IMR-90 (cell line): ENCODE measurements around the gene BLNK. TPM values are rescaled to one million over a fixed set of nuclear protein-coding genes. Genes with fewer than 3 reads are reported as not detected.

Experiments used
- ATAC-seq: fragments of 200-7000 bp; cut with Tn5 transposase; 2 replicates; pipeline ENCODE4 v1.9.1; 2020; ENCODE audit warnings: low read depth, mild to moderate bottlenecking, moderate library complexity
- BruUV-seq: library from RNA; stranded (reverse); fragments of 400-500 nt; replicated peaks from 2 replicates; lab custom pipeline; 2021; lab: Mats Ljungman, UMichigan
- CTCF ChIA-PET: fragments of 300-600 bp; formaldehyde crosslinking; extraction: SDS; loops from one replicate; lab custom pipeline; 2021; ENCODE audit warnings: antibody characterized with exemption; lab: Yijun Ruan, JAX
- POLR2A ChIA-PET: fragments of 300-600 bp; sonication (Branson Sonifier 250); formaldehyde crosslinking; loops from one replicate; lab custom pipeline; 2022; ENCODE audit warnings: antibody characterized with exemption; ENCODE audit not compliant: unreplicated experiment; lab: Charles Lee
- DNase-seq: peaks from one replicate; pipeline ENCODE4 v3.0.0; 2013
- H2AFZ ChIP-seq: replicated peaks from 2 replicates; pipeline ENCODE3; 2013; ENCODE audit warnings: low read length, mild to moderate bottlenecking; ENCODE audit not compliant: poor library complexity
- H2AK5ac ChIP-seq: 2 replicates; pipeline ENCODE4 v1.6.1; 2013; ENCODE audit warnings: low read depth, low read length, inconsistent platforms
- H2AK9ac ChIP-seq: replicated peaks from 2 replicates; pipeline ENCODE3; 2013; ENCODE audit warnings: mild to moderate bottlenecking, low read depth, low read length, moderate library complexity; ENCODE audit not compliant: poor library complexity
- H2BK120ac ChIP-seq: 2 replicates; pipeline ENCODE4 v1.6.1; 2013; ENCODE audit warnings: low read depth, low read length, inconsistent platforms
- H2BK15ac ChIP-seq: 3 replicates; pipeline ENCODE4 v1.6.1; 2013; ENCODE audit warnings: low read depth, low read length, inconsistent platforms
- H2BK20ac ChIP-seq: 2 replicates; pipeline ENCODE4 v1.6.1; 2013; ENCODE audit warnings: low read depth, mild to moderate bottlenecking, inconsistent platforms, low read length, moderate library complexity
- H2BK5ac ChIP-seq: 2 replicates; pipeline ENCODE4 v1.6.1; 2013; ENCODE audit warnings: mild to moderate bottlenecking, low read depth, low read length, inconsistent platforms; ENCODE audit not compliant: poor library complexity, severe bottlenecking
- H3K14ac ChIP-seq: replicated peaks from 2 replicates; pipeline ENCODE4 v1.6.1; 2013; ENCODE audit warnings: low read depth, low read length, inconsistent platforms
- H3K18ac ChIP-seq: 2 replicates; pipeline ENCODE4 v1.6.1; 2013; ENCODE audit warnings: low read depth, low read length, control low read depth
- H3K23ac ChIP-seq: 2 replicates; pipeline ENCODE4 v1.6.1; 2013; ENCODE audit warnings: low read depth, low read length, inconsistent platforms
- H3K27ac ChIP-seq: 2 replicates; pipeline ENCODE4 v1.5.1; 2013; ENCODE audit warnings: mild to moderate bottlenecking, control low read depth, low read length; ENCODE audit not compliant: insufficient read depth
- H3K27me3 ChIP-seq: 2 replicates; pipeline ENCODE4 v1.6.1; 2013; ENCODE audit warnings: low read length; ENCODE audit not compliant: control insufficient read depth, insufficient read depth
- H3K36me3 ChIP-seq: 2 replicates; pipeline ENCODE4 v1.6.1; 2013; ENCODE audit warnings: low read length, mixed read lengths; ENCODE audit not compliant: control insufficient read depth, insufficient read depth
- H3K4ac ChIP-seq: 2 replicates; pipeline ENCODE4 v1.6.1; 2013; ENCODE audit warnings: low read depth, low read length, inconsistent platforms
- H3K4me1 ChIP-seq: 2 replicates; pipeline ENCODE4 v1.6.1; 2013; ENCODE audit warnings: low read length, mixed read lengths; ENCODE audit not compliant: control insufficient read depth, insufficient read depth
- H3K4me2 ChIP-seq: 2 replicates; pipeline ENCODE4 v1.6.1; 2013; ENCODE audit warnings: low read depth, mild to moderate bottlenecking, control low read depth, low read length, moderate library complexity
- H3K4me3 ChIP-seq: 2 replicates; pipeline ENCODE4 v1.5.1; 2013; ENCODE audit warnings: low read depth, mild to moderate bottlenecking, control low read depth, low read length, moderate library complexity; ENCODE audit not compliant: insufficient read depth
- H3K56ac ChIP-seq: 2 replicates; pipeline ENCODE4 v1.6.1; 2013; ENCODE audit warnings: low read length, inconsistent platforms; ENCODE audit not compliant: insufficient read depth; ENCODE audit errors: extremely low read depth
- H3K79me1 ChIP-seq, 2 experiments: 2 replicates each; pipeline ENCODE4 v1.6.1; 2013; ENCODE audit warnings: low read length in 2 of 2, inconsistent platforms in 1 of 2, low read depth in 1 of 2
- H3K9ac ChIP-seq: 2 replicates; pipeline ENCODE4 v1.6.1; 2013; ENCODE audit warnings: low read depth, low read length, control low read depth
- H3K9me1 ChIP-seq: 2 replicates; pipeline ENCODE4 v1.6.1; 2013; ENCODE audit warnings: low read length, inconsistent platforms; ENCODE audit not compliant: insufficient read depth
- H3K9me3 ChIP-seq: 2 replicates; pipeline ENCODE4 v1.6.1; 2013; ENCODE audit warnings: low read length; ENCODE audit not compliant: control insufficient read depth, insufficient read depth
- H4K20me1 ChIP-seq: 2 replicates; pipeline ENCODE4 v1.6.1; 2013; ENCODE audit warnings: low read length, inconsistent platforms; ENCODE audit not compliant: insufficient read depth
- H4K5ac ChIP-seq: 2 replicates; pipeline ENCODE4 v1.6.1; 2013; ENCODE audit warnings: mild to moderate bottlenecking, low read depth, low read length, control low read depth
- H4K8ac ChIP-seq, 2 experiments: 2 replicates each; pipeline ENCODE4 v1.6.1; 2013; ENCODE audit warnings: low read depth in 2 of 2, low read length in 2 of 2, control low read depth in 1 of 2, inconsistent platforms in 1 of 2
- H4K91ac ChIP-seq: 2 replicates; pipeline ENCODE4 v1.6.1; 2013; ENCODE audit warnings: low read depth, low read length, inconsistent platforms; ENCODE audit not compliant: insufficient read depth
- BHLHE40 ChIP-seq: fragments of 150-350 bp; IDR thresholded peaks from 2 replicates; pipeline ENCODE4 v1.6.1; 2016; ENCODE audit warnings: mild to moderate bottlenecking, low read depth, low read length
- CEBPB ChIP-seq: IDR thresholded peaks from 2 replicates; pipeline ENCODE4 v1.6.1; 2012; ENCODE audit warnings: low read depth, low read length, improper control_type of control experiment
- CHD1 ChIP-seq: IDR thresholded peaks from 2 replicates; pipeline ENCODE4 v1.6.1; 2012; ENCODE audit warnings: low read depth, low read length, improper control_type of control experiment
- FOS ChIP-seq: fragments of 150-350 bp; IDR thresholded peaks from 2 replicates; pipeline ENCODE4 v1.6.1; 2016; ENCODE audit warnings: low read depth, low read length
- MAFK ChIP-seq: IDR thresholded peaks from 2 replicates; pipeline ENCODE4 v1.6.1; 2012; ENCODE audit warnings: low read depth, low read length, improper control_type of control experiment
- MAZ ChIP-seq: IDR thresholded peaks from 2 replicates; pipeline ENCODE4 v1.6.1; 2012; ENCODE audit warnings: low read depth, mild to moderate bottlenecking, low read length, improper control_type of control experiment, moderate library complexity, borderline replicate concordance
- MXI1 ChIP-seq: IDR thresholded peaks from 2 replicates; pipeline ENCODE4 v1.6.1; 2012; ENCODE audit warnings: low read depth, mild to moderate bottlenecking, low read length, moderate library complexity, borderline replicate concordance
- NFE2L2 ChIP-seq: fragments of 150-350 bp; IDR thresholded peaks from 2 replicates; pipeline ENCODE4 v1.6.1; 2016; ENCODE audit warnings: low read depth, mild to moderate bottlenecking, low read length
- POLR2A ChIP-seq: IDR thresholded peaks from 2 replicates; pipeline ENCODE4 v1.6.1; 2012; ENCODE audit warnings: mild to moderate bottlenecking, low read depth, low read length
- RAD21 ChIP-seq: IDR thresholded peaks from 2 replicates; pipeline ENCODE4 v1.6.1; 2012; ENCODE audit warnings: low read length, improper control_type of control experiment
- RCOR1 ChIP-seq: IDR thresholded peaks from 2 replicates; pipeline ENCODE4 v1.6.1; 2012; ENCODE audit warnings: mild to moderate bottlenecking, low read length, improper control_type of control experiment; ENCODE audit not compliant: insufficient replicate concordance
- RFX5 ChIP-seq: IDR thresholded peaks from 2 replicates; pipeline ENCODE4 v1.8.0; 2012; ENCODE audit warnings: low read depth, mild to moderate bottlenecking, low read length, moderate library complexity
- SMC3 ChIP-seq: fragments of 150-350 bp; IDR thresholded peaks from 2 replicates; pipeline ENCODE4 v1.6.1; 2016; ENCODE audit warnings: low read depth, mild to moderate bottlenecking, antibody characterized with exemption, low read length, moderate library complexity
- WGBS, 2 experiments: methylation state at CpG; one replicate each; pipeline versions ENCODE4 v1.1.5 to v1.1.7; 2013; ENCODE audit warnings: missing lambda C conversion rate in 2 of 2; ENCODE audit not compliant: insufficient read length in 1 of 2; ENCODE audit errors: extremely low coverage in 2 of 2; 5-methylcytosine and 5-hydroxymethylcytosine counted together
- dilution Hi-C: fragments of 300-500 bp; cut with HindIII; formaldehyde crosslinking; loops from one replicate; pipeline ENCODE4 v1.14.3; 2018; ENCODE audit warnings: low sequenced_read_pairs; ENCODE audit not compliant: unreplicated experiment
- in situ Hi-C: fragments of 300-500 bp; cut with MboI; formaldehyde crosslinking; loops from 3 replicates; pipeline ENCODE4 v1.14.3; 2019; ENCODE audit warnings: low sequenced_read_pairs, inconsistent platforms, mixed read lengths
- intact Hi-C: fragments of 100-400 bp; cut with micrococcal nuclease; formaldehyde crosslinking; loops from 2 replicates; pipeline ENCODE4 v1.10.0; 2022
- polyA plus RNA-seq, 3 experiments: library from polyadenylated mRNA; depleted of rRNA; stranded (reverse); fragments of >200 nt; gene quantifications; 2 replicates each; pipeline ENCODE4 v1.2.3, GENCODE V29; 2012; ENCODE audit warnings: low replicate concordance in 1 of 3
- total RNA-seq: library from RNA; depleted of rRNA; stranded (reverse); fragments of >200 nt; gene quantifications from 2 replicates; pipeline ENCODE4 v1.2.3, GENCODE V29; 2012
- TF ChIP-seq, protein P1 (sequence below): fragments of 150-350 bp; IDR thresholded peaks from 2 replicates; pipeline ENCODE4 v1.6.1; 2017; ENCODE audit warnings: mild to moderate bottlenecking, antibody characterized with exemption, low read length, low read depth
- TF ChIP-seq, protein P2 (sequence below): conservative IDR thresholded peaks from 2 replicates; pipeline ENCODE4 v1.5.1; 2012; ENCODE audit warnings: mild to moderate bottlenecking, low read depth, low read length, improper control_type of control experiment
- TF ChIP-seq, protein P3 (sequence below): fragments of 150-350 bp; IDR thresholded peaks from 2 replicates; pipeline ENCODE4 v1.6.1; 2016; ENCODE audit warnings: low read depth, mild to moderate bottlenecking, low read length, moderate library complexity, borderline replicate concordance

BLNK gene
- total and polyA plus RNA-seq, 2 of the 4 experiments (the other 2 are of a cell fraction) = not detected

DNA sequence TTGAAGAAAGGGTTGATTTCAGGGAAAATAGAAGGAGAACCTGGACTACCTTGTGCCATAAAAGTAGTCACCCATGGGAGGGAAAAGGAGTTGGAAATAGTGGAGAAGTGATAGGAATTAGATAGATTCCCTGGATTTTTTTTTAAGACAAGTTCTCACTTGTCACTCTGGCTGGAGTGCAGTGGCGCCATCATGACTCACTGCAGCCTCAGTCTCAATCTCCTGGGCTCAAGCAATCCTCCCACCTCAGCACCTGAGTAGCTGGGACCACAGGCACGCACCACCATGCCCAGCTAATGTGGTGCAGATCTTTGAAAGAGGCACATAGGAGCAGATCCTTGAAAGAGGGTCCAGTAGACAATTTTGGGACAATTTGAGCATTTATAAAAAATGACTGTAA lies 9.5 kb upstream of the BLNK start:
- H2AK5ac ChIP-seq = no peak overlapping the region
- dilution Hi-C loops (no loop called here), intact Hi-C loops (no loop called here), in situ Hi-C loops (no loop called here)
- DNase-seq (no peak), ATAC-seq (no peak)
- 0% methylated on average over 1 of the region's 2 CpGs; no CpG with 5 or more reads in 1 of the 2 experiments for WGBS, 2 experiments
- no peak overlapping the region for H3K18ac ChIP-seq
- H3K27ac ChIP-seq = no peak overlapping the region
- BruUV-seq = no TSS peak
- ChIA-PET CTCF (no interaction called here), POLR2A (no interaction called here)
- H3K23ac ChIP-seq = no peak overlapping the region
- no peak overlapping the region for H2AFZ ChIP-seq
- H3K9me1 ChIP-seq = no peaks in the 10 kb centered on the region
- TF ChIP-seq RCOR1 (no peak), CHD1 (no peak), RAD21 (no peak), NFE2L2 (no peak), SMC3 (no peak), MAZ (no peak), MAFK (no peak), CEBPB (no peak), FOS (no peak), BHLHE40 (no peak), RFX5 (no peak), POLR2A (no peak), MXI1 (no peak)
- TF ChIP-seq, protein P1, sequence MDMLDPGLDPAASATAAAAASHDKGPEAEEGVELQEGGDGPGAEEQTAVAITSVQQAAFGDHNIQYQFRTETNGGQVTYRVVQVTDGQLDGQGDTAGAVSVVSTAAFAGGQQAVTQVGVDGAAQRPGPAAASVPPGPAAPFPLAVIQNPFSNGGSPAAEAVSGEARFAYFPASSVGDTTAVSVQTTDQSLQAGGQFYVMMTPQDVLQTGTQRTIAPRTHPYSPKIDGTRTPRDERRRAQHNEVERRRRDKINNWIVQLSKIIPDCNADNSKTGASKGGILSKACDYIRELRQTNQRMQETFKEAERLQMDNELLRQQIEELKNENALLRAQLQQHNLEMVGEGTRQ = no peak
- TF ChIP-seq, protein P2, sequence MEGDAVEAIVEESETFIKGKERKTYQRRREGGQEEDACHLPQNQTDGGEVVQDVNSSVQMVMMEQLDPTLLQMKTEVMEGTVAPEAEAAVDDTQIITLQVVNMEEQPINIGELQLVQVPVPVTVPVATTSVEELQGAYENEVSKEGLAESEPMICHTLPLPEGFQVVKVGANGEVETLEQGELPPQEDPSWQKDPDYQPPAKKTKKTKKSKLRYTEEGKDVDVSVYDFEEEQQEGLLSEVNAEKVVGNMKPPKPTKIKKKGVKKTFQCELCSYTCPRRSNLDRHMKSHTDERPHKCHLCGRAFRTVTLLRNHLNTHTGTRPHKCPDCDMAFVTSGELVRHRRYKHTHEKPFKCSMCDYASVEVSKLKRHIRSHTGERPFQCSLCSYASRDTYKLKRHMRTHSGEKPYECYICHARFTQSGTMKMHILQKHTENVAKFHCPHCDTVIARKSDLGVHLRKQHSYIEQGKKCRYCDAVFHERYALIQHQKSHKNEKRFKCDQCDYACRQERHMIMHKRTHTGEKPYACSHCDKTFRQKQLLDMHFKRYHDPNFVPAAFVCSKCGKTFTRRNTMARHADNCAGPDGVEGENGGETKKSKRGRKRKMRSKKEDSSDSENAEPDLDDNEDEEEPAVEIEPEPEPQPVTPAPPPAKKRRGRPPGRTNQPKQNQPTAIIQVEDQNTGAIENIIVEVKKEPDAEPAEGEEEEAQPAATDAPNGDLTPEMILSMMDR = no peak
- TF ChIP-seq, protein P3, sequence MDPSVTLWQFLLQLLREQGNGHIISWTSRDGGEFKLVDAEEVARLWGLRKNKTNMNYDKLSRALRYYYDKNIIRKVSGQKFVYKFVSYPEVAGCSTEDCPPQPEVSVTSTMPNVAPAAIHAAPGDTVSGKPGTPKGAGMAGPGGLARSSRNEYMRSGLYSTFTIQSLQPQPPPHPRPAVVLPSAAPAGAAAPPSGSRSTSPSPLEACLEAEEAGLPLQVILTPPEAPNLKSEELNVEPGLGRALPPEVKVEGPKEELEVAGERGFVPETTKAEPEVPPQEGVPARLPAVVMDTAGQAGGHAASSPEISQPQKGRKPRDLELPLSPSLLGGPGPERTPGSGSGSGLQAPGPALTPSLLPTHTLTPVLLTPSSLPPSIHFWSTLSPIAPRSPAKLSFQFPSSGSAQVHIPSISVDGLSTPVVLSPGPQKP = no peak
- H3K9ac ChIP-seq = no peak overlapping the region
- H3K27me3 ChIP-seq = no peaks in the 10 kb centered on the region
- H3K56ac ChIP-seq = no peak overlapping the region
- H2BK5ac ChIP-seq = no peak overlapping the region
- no peak overlapping the region for H4K8ac ChIP-seq
- H2BK120ac ChIP-seq = no peak overlapping the region
- H4K5ac ChIP-seq = no peak overlapping the region
- H2AK9ac ChIP-seq = no peak overlapping the region
- no peak overlapping the region for H3K4ac ChIP-seq
- no peaks in the 10 kb centered on the region for H4K20me1 ChIP-seq
- no peaks in the 10 kb centered on the region for H3K4me1 ChIP-seq
- no peak overlapping the region for H4K91ac ChIP-seq
- no peak overlapping the region for H2BK20ac ChIP-seq
- no peaks in the 10 kb centered on the region for H3K36me3 ChIP-seq
- no peak overlapping the region for H3K4me3 ChIP-seq
- H3K14ac ChIP-seq = no peak overlapping the region
- H2BK15ac ChIP-seq = no peak overlapping the region
- no peaks in the 10 kb centered on the region for H3K9me3 ChIP-seq
- H3K79me1 ChIP-seq = no peaks in the 10 kb centered on the region
- no peak overlapping the region for H3K4me2 ChIP-seq
